HG02571 (cell line): Measurements from ENCODE around the gene RAMP3.

ENCODE experiments used
- ATAC-seq: cut with Tn5 transposase; IDR thresholded peaks from one replicate; pipeline ENCODE4 v1.9.1; 2021; ENCODE audit warnings: mild to moderate bottlenecking, moderate library complexity; ENCODE audit not compliant: unreplicated experiment

Gene RAMP3

DNA sequence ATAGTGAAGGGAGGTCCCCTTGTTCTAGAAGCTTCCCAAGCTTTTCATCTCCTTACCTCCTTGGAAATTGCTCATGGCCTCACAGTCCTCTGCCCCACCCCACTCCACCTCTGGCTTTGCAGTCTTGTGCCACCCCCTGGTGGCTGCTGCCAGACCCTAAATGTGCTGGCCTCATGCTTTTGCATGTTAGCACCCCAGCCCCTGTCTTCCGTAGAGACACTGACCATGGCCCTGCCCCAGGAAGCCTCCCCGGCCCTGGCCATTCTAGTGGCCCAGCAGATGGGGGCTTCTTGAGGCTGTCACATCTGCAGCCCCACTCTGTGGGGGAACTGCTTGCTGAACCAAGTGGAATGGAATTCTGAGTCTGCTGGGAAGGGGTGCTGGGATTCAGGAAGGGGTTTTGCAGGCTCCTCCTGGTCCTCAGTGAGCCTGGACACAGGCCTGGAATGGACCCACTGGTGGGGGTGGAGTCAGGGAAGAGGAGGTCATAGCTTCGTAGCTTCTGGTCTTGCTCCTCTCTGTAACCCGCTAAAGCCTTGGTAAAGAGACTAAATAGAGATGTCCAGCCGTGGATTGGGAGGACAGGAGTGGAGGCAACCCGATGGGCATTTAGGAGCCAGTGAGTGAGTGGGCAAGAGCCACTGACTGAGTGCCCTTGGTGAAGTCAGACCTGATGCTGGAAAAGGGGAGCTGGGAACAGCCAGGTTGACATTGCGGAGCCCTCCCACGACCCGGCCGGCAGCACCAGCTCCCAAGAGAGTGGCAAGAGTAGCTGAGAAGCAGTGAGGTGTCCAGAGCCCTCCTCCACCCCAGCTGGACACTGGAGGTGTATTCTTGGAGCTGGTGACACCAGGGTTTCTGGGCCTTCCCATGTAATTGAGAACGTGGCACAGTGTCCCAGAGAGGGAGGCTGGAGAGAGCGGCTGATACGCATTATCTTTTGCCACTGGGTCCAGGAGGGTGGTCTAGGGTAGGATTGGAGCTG, 20.9 kb downstream of the RAMP3 start:
- no peak for ATAC-seq

- ATAC-seq: no peak
These were observed 22.1 kb downstream of the RAMP3 start for GRCh38 chr7:45179666-45180065.

DNA sequence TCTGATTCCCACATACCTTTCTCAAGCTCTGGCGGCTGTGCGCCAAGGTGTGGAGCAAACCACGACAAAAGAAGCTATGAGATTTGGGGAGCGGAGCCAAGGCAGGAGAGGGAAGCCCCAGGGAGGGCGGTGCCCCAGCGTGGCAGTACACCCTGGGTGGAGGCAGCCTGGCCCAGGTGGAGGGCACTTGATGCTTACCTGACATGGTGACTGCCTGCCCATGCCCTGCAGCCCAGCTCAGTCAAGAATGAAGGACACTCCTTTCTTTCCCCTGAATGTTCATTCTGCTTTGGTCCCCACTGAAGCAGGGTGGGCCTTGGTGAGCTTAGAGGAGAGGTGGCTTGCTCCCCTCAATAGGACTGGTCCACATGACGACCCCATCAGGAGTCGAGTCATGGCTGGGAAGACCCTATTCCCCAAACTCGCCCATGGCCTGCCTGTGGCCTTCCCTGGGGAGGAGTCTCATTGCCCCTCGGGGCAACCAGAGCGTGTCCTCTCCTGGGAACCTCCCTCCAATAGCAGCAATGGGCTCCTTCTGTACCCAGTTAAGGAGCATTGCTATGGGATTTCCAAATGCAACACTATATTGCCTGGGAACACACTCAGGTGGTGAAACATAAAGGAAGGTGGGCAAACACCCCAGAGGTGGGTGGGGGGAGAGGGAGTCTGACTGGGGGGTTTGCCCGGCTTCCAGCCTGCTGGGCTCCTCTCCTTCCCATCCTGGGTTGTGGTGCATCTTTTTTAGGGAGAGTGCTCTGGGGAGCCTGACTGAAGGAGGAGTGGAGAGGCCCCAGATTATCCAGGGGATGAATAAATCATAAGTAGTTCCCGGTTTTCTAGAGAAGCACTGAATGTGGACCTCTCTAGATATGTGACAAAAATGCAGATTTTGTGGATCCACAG, 22.7 kb downstream of the RAMP3 start:
- ATAC-seq: no peak

GRCh38 chr7:45181286-45181960, 23.8 kb downstream of the RAMP3 start:
- no peak for ATAC-seq

- ATAC-seq: no peak
These were observed 24.6 kb downstream of the RAMP3 start for GRCh38 chr7:45181991-45182855.

- no peak for ATAC-seq
These were observed 25.5 kb downstream of the RAMP3 start for GRCh38 chr7:45182856-45183710.

DNA sequence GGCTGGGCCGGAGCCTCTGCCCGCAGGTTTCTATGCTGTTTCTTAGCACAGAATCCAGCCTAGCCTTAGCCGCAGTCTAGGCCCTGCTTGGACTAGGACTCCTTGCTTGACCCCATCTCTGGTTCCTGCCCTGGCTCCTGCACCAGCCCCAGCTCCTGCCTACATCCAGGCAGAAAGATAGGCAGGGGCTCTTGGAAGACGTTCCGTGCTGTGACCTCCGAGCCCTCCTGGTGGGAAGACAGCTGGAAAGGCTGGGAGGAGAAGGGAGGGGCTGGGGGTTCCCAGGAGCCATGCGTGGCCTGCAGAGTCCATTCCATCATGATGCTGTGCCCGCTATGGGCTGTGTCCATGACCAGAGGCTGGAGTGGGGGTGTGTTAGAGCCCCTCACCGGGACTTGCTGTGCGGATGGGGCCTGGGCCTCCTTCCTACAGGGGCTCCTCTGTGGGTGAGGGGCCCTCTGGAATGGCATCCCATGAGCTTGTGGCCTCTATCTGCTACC, 26.2 kb downstream of the RAMP3 start:
- no peak for ATAC-seq

- no peak for ATAC-seq
These were observed 26.9 kb downstream of the RAMP3 start for GRCh38 chr7:45184326-45185027.

DNA sequence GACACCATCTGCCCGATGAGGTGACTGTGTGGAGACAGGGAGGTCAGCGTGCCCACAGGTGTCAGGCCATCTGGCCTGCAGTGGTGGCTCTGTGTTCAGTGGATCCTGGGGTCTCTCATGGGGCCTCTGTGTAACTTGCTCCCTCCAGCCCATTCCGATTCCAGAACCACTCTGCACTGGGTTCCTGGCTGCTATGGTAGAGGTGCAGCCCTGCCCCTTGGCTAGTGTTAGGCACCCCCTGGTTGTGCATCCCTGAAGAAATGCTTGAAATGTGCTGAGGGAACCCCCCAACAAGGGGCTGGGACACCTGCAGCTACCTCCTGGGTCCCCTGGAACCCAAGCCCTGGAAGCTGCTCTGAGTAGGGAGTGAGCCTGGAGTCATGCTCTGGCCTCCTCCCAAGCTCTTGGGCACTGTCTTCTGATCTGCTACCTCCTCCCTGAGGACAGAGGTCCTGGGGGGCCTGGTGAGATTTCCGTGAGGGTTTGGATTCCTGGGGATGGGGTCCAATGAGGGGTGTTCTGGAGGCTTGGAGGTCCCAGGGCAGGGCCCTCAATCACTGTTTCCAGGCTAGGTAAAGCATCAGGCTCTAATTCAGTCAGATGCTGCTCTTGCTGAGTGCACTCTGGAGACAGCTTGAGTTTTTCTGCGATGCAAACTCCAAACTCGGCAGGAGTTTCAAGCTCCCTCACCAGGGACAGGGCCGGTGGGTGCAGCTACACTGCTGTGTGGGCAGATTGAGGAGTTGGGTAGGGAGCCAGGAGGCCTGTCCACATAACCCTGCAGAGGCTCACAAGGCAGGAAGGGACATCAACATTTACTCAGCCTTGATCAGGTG, 27.7 kb downstream of the RAMP3 start:
- ATAC-seq: no peak

- no peak for ATAC-seq
These were observed 28.3 kb downstream of the RAMP3 start for GRCh38 chr7:45185864-45186250.

DNA sequence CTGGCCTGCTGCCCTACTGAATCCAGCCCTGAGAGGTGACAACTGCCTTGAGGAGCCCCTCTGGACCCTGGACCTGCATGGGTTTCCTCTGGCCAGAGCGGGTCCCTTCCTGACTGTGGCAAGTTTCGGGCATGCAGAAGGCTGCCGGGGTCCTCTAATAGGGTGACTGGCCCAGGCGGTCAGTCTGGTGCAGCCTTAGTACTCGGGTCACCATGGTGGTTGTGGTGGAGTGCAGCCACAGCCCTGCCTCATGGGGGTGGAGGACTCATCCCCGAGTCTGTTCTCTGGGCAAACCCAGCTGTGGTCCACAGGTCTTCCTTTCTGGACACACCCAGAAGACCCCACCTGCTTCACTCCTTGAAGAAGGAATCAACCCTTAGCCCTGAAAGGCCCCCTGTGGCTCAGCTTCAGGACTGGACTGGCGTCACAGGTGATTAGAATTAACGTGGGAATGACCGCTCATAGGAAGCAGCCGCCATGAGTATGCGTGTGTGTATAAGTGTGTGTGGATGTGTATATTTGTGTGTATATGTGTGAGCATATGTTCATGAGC, 28.7 kb downstream of the RAMP3 start:
- no peak for ATAC-seq

DNA sequence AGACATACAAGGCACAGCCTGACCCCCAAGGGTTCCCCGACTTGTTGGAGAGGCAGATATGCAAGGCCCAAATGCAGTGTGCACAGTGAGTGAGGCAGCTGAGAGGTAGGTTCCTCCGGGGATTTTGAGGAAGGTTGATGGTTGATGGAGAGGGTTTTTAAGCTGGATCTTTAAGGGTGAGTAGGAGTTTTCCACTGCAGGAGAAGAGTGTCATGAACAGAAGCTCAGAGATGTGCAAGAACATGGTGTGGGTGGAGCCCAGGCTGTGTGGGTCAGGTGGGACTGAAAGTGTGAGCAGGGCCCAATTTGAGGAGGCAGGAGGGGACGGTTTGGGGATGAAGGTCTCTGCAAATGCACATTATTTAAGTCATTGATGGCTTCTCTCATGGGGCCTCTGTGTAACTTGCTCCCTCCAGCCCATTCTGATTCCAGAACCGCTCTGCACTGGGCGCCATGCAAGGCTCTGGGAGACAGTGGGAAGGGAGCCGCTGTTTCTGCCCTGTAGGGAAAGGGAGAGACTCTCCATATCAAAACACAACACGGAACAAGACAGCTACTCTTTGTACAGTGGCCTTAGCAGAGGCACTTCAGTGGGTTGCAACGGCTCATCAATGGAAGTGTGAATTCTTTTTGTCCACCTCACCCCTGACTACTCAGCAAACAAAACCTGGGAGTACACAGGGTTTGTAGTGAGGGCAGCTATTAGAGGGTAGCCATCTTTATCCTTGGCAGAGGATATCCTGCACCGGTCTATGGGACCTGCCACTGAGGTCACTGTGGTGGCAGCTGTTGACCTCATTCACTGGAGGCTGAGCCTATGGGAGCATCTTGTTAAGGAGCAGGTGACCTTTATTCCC, 29.7 kb downstream of the RAMP3 start:
- no peak for ATAC-seq

- ATAC-seq: no peak
These were observed 30.4 kb downstream of the RAMP3 start for GRCh38 chr7:45187946-45188411.

DNA sequence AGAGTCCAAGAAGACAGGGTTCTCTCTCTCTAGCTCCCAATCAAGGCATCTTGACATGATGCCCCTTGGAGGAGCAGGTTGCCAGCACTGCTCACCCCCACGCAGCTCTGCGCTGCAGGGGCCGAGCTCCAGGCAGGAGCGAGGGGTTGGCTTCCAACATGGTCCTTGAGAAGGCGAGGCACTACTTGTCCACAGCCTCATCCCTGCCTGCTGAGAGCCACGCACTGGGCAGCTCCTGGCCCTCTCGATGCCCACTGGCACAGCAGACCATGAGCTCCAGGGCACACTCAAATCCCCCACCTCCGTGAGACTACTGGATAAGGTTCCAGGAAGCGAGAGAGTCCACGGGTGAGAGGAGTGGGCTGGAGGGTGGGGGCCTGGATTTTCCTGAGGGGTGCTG, 31.1 kb downstream of the RAMP3 start:
- no peak for ATAC-seq

- ATAC-seq: no peak
These were observed 31.8 kb downstream of the RAMP3 start for GRCh38 chr7:45189151-45189970.
